PFSK-1 (cell line): Measurements from ENCODE around the gene CCM2L.

Source experiments
- FOXP2 ChIP-seq: optimal IDR thresholded peaks from 2 replicates; pipeline ENCODE3; 2011; ENCODE audit warnings: borderline replicate concordance, control low read depth, inconsistent platforms; ENCODE audit not compliant: insufficient read depth; ENCODE audit errors: extremely low read length, extremely low read depth
- POLR2AphosphoS5 ChIP-seq: IDR thresholded peaks from 2 replicates; pipeline ENCODE4 v1.6.1; 2012; ENCODE audit warnings: low read depth, mild to moderate bottlenecking, control low read depth, low read length, moderate library complexity
- REST ChIP-seq, 2 experiments: IDR thresholded peaks; 2 replicates each; pipeline versions ENCODE4 v1.6.1 to v1.8.0; 2011 to 2012; ENCODE audit warnings: low read depth in 2 of 2, low read length in 2 of 2, control low read depth in 1 of 2, inconsistent platforms in 1 of 2, mild to moderate bottlenecking in 1 of 2, moderate library complexity in 1 of 2; ENCODE audit not compliant: insufficient read depth in 1 of 2
- SIN3A ChIP-seq: IDR thresholded peaks from 2 replicates; pipeline ENCODE4 v1.6.1; 2012; ENCODE audit warnings: mild to moderate bottlenecking, low read length, moderate library complexity, borderline replicate concordance; ENCODE audit not compliant: insufficient read depth
- TAF1 ChIP-seq: IDR thresholded peaks from 2 replicates; pipeline ENCODE4 v1.6.1; 2012; ENCODE audit warnings: low read length, control low read depth, borderline replicate concordance; ENCODE audit not compliant: insufficient read depth

- TF ChIP-seq POLR2AphosphoS5 (no peak), REST (IDR thresholded peaks at IDR 0.05; ENCODE audit: insufficient read depth in 1 of 2, low read depth in 2 of 2, low read length in 2 of 2) (peak; percentile 99 to 100), FOXP2 (peak; percentile 87), SIN3A (peak; percentile 100), TAF1 (no peak)
Measured at GRCh38 chr20:31968291-31969126, 41.7 kb upstream of the CCM2L start.
